ENCODE results near the gene MAP3K1.
"Not testable (repeated sequence)": the region's sequence is repeated elsewhere in the genome, so short reads cannot be mapped to it uniquely, and the experiment has no call there.

Gene MAP3K1

DNA sequence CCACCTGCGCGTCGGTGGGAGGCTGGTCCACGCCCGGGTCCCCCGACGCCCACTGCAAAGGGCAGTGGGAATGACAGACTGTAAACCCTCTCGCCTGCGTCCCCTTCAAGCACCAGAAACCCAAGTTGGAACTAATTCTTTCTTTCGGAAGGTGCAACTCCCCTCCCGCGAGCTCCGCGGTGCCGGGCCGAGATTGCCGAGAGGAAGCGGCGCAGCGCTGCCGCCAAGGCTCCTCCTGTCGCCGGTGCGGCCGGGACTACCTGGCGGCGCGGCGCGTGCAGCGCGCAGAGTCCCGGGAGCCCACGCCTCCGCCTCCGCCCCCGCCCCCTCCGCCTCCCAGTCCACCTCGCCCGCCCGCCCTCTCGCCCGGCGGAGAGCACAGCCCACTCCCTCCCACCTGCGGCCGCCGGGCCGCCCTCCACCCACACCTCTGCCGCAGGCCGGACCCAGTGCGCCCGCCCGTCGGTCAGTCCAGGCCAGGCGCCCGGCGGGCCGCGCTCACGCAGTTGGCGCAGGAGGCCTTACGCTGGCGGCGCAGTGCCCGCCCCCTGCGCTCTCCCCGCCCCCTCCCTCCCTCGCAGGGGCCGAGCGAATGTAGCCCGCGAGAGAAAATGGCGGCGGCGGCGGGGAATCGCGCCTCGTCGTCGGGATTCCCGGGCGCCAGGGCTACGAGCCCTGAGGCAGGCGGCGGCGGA, at the start of gene MAP3K1:
TSS of gene MAP3K1 (plus strand) at position 587 of the 695 bp plus-strand sequence. CDS start at position 612, 25 bp downstream.
- peak; percentile 86 for DNase-seq

DNA sequence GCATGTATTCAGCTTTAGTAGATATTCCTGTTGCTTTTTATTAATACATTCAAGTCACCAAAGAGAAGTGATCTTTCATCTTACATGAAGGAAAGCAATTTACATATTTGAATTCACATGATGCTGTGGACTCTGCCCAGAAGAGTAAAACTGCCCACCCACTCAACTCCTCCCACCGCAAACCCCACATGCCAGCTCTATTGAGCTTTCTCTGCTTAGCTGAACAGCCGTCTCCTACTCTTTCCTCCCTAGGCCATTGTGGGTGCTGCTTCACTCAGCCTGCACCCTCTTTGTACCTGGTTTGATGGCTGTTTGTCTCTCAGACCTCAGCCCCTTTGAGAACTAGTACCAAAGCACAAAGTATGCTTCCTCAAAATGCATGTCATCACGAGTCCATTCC, 48.4 kb upstream of the MAP3K1 start:
- no peak for DNase-seq

DNA sequence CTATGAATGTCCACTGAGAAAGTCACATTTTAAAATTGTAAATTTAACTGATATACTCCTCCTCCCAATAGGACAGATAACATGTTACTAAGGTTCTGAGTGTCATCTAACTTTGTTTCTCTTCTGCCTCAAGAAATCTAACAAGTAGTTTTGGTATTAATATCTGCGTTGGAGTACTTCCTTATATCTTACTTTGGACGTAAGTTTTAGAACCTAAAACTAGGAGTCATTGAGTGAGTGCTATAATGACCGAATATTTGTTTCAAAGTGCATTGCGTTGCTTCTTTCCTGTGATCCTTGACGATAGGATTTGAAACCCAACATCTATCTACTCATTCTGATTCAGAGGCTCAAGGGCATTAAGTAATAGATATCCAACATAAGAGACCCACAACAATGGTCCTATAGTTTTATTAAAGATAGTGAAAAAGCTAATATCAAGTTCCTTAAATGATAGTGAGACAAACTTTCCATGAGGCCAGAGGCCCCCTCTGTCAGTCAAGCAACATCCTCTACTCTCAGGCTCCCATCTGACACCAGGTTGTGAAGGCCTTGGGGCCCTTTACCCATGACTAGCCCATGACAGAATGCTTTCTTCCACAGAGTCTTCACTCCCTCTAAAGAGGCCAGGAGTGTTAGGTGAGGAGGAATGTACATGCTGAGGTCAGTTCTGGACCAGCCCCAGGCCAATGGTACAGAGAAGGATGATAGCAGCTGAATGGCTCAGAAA, 45.3 kb upstream of the MAP3K1 start:
- DNase-seq, result peak; percentile 51

DNA sequence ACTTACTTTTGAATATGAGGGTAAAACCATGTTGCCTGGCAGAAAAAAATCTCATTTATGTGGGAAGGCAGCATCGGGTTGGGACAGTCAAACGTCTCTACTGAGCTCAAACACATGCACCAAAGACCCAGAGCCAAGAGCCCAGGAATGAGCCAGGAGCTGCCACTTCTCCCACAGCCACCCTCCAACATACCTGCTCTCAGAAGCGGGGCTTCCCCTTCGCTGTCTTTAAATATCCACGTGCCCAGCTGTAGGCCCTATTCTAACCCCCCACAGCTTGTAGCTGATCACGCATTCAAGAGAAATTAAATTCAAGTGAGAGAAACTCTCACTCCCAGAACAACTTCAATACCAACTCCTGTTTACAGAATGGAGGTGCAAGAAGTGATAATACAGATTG, 42.6 kb upstream of the MAP3K1 start:
- DNase-seq, result no peak

DNA sequence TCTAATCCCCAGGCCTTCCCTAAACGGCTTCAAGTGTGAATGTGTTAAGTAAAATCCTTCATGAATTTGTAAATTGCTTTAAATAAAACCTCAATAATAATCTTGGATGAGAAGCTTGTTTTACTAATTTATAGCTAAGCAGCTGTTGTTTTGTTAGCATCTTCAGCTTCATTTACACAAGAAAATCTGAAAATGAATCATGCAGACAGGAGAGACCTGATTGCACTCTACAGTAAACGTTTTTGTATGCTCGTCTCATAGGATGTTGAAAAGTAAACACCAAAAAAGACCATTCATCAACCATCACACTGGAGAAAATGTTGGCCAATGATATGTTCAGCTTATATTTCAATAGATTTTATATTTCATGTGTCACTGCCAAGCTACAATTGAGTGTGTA, 40.4 kb upstream of the MAP3K1 start:
- no peak for DNase-seq

DNA sequence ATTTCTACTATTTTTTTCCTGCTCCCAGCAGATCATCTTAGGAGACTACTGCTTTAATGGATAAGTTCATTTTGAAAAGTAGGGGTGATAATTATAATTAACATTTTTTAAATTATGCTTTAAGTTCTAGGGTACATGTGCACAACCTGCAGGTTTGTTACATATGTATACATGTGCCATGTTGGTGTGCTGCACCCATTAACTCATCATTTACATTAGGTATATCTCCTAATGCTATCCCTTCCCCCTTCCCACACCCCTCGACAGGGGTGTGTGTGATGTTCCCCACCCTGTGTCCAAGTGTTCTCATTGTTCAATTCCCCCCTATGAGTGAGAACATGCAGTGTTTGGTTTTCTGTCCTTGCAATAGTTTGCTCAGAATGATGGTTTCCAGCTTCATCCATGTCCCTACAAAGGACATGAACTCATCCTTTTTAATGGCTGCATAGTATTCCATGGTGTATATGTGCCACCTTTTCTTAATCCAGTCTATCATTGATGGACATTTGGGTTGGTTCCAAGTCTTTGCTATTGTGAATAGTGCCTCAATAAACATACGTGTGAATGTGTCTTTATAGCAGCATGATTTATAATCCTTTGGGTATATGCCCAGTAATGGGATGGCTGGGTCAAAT, 39.0 kb upstream of the MAP3K1 start:
- not testable (repeated sequence) for DNase-seq

DNA sequence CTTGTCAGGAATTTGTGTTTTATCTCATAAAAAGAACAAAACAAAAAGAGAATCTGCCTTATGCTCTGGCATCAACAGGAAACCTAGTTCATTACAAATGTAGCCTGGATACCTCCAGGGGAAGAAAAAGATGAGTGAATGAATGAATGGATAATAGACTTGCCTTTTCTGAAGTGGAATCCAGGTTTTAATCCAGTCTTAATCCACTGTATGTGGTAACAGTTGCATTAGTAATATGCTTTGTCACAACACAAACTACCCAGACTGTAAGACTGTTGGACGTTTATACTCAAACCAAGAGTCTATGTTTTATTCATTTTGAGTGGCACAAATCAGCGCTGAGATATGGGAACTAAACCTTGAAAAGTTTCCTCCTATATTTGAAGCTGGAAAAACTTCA, 32.1 kb upstream of the MAP3K1 start:
- DNase-seq, result no peak

DNA sequence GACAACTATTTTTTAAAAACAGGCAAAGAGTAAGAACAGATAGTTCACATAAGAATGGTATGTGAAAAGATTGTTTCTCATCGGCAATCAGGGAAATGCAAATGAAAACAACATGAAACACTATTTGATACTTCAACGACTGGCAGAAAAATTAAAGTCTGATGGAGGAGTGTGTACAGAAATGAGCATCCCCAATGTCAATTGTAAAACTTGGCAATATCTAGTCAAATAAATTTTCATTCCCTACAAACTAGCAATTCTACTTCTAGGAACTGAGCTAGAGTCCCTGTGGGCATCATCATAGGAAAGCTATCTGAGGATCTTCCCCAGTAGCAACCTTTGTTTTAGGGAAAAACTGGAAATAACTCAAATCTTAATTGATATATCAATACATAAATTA, 29.0 kb upstream of the MAP3K1 start:
- no peak for DNase-seq

DNA sequence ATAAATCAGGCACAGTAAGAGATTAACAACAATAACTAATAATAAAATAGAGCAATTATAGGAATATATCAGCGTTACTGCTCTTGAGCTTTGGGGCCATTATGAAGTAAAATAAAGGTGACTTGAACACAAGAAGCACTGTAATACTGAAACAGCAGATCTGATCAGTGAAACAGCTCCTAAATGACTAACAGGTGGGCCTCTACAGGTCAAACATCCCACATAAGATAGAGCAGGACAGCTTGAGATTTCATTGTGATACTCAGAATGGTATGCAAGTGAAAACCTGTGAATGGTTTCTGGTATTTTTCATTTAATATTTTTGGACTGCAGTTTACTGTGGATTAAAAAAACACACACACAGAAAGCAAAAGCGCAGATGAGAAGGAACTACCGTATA, 24.0 kb upstream of the MAP3K1 start:
- DNase-seq, result no peak

DNA sequence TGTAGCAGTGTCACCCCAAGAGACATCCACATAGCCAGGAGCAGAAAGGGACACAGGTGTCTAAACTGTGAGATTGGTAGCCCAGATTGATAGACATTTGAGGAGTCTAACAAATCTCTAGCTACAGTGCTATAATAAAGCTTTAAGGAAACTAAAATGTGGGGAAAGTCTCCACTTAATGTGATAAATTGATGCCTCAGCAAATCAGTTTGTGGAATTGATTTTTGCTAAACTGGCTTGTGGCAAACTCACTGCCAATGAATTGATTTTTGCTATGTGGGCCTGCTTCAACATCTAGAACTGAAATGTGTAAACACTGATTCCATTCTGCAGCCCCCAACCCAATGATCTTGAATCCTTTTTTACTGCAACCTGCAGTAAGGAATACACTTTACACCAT, 16.8 kb upstream of the MAP3K1 start:
- DNase-seq, result no peak

DNA sequence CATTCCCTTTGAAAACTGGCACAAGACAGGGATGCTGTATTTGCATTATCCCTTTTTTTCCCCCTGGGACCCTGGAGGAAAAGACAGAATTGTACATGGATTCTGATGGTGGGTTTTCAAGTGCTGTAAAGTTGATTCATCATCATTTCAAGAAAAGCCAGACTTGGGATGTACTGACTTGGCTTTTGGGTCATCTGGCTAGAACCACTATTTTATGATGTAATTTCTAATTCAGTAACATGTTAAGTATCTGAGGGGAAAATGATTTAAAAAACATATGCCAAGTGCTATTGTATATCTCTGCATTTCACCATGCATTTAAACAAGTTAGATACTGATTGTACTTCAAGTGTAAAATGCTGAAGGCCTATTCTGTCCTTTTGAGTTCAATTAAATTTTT, 15.2 kb upstream of the MAP3K1 start:
- no peak for DNase-seq

DNA sequence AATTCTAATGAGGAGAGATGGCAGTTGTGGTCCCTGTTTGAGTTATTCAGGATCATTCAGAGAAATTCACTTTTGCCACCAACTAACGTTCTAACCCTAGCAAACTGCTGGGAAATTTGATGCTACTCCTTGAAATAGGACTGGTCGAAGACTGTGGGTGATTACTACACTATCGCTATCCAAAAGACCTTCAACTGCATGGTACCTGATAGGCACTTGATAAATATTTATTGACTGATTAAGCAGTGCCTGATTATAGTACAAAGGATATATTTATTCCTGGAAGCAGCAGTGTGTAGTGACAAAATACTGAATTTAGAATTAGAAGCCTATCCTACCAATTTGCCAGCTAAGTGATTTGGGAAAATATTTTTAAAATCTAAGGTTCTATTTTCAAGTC, 14.1 kb upstream of the MAP3K1 start:
- no peak for DNase-seq

DNA sequence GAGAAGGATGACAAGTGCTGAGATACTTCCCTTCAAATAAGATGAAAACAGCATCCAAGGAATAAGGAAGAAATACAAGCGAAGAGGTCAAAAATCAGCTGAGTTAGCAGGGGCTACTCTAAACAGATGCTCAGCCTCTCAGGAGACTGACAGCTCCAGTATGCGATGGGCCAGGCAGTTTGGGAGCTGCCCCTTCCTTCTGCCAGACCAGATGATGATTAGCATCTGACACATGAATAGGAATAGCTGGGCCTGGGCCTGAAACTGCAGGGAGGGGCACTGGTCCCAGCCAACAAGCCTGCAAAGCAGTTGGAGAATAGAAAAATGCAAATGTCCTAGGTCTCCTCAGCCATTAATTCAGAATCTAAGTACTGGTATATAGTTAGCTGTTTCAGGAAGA, 13.1 kb upstream of the MAP3K1 start:
- DNase-seq, result no peak

DNA sequence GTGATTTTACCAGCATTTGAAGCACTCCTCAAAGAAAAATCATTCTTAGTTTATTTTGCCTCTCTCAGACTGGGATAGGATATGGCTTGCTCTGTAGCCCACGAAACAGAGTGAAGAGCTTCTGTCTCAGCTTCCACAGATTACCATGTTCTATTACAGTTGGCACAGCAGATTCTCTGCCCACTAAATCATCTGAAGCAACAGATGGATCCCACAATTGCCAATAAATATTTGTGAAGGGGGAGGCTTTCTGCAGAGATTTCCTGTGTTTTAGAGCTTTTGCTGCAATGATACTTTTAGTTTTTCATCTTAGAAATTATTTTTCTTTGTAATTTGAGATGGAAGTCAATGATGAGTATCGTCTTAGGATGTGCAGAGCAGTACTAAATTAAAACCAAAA, 12.3 kb upstream of the MAP3K1 start:
- DNase-seq, result no peak

DNA sequence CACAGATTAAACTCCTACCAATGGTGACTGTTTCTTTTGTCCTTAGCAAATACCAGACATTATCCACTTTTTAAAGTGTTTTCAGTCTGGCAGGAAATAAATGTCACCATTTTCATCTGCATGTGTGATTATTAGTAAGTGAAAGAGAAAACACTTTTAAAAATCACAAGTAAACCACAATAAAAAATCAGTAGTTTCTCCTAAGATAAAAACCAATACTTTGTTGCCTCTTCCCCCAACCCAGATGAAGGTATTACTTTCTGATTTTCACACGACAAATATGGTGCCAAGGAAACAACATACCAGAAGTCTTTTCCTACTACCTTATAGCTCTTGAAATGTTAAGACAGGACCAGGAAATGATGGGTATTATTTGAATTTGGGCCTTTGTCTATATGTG, 11.5 kb upstream of the MAP3K1 start:
- no peak for DNase-seq

DNA sequence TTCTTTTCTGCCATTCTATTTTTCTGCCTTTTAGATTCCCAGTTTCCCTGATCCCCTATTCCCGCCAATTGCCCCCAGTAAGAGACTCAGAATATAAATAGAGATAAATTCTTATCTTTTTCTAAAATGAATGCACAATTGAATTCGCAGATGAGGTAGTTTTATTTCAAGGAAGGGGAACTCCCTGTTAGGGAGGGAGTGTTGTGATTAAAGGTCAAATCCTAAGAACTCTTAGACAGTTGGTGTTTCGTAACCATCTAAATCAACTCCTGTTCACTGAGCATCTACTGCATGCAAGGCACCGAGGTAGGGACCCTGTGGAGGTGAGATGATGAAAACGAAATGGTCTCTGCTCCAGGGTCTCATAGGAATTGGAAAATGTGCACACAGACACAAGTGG, 7.7 kb upstream of the MAP3K1 start:
- peak; percentile 51 for DNase-seq

DNA sequence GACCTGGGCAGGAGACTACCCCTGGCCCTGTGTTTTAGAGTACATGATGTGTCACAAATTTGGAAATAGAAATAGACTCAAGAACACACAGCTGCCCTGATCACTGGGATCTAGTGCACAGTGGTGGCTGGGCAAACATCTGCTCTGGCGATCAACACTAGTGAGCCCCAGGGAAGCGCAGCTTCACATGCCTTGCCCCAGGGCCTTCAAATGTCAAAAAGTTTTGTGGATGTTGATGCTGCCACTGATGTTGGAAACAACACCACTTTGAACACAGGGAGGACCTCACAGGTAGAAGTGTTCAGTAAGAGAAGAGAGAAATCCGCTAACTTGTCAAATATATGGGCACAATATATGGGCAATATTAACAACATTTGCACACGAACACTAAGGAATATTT, 7.1 kb upstream of the MAP3K1 start:
- DNase-seq, result no peak

DNA sequence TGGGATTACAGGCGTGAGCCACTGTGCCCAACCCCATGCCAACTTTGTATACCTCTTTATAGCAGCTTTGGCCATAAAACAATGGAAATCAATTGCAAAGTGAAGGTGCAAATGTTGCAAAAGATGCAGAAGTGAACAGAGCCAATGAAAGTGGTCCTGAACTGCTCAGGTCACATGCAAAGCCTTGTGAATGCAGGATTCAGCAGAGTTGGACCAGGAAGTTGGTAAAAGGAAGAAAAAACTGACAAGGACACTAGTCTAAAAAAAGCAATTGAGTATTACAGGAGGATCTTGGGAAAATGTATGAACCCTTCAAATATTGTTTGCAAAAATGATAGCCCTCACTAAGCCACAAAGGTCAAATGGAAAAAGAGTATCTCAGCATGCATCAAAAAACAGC, 4.5 kb upstream of the MAP3K1 start:
- DNase-seq, result no peak

DNA sequence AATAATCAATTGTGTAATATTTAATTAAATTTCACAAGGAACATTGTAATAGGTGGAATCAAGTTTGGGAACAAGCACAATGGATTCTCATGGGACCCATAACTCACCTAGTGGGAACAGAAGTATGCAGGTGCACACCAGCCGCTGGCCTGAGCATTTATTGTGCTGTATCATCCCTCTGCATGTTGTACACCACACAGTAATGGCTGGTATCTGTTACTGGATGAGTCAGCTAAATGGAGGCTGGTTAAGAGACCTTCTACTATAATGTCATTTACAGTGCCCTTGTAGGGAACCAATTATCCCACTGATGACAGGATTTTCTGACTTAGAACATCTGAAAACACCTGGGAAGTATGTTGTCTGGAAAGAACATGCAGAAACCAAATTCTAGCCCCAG, 3.2 kb upstream of the MAP3K1 start:
- no peak for DNase-seq

DNA sequence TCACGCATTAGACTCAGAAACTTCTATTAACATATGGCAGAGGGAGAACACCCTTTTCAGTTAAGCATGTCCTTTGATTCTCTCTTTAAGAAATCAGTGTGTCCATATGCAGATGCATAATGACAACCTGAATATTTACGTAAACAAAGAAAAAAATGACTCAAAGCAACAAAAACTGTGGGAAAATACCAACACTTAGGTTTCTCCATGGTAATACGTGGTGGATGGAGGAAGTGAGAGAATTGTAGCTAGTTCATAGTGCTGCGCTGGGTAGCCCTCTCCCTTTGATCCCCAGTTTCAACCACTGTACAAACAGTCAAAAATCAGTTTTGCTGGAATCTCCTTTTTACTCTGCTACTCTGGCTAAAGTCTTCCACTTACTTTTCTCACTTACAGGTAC, 2.0 kb upstream of the MAP3K1 start:
- peak; percentile 81 for DNase-seq

DNA sequence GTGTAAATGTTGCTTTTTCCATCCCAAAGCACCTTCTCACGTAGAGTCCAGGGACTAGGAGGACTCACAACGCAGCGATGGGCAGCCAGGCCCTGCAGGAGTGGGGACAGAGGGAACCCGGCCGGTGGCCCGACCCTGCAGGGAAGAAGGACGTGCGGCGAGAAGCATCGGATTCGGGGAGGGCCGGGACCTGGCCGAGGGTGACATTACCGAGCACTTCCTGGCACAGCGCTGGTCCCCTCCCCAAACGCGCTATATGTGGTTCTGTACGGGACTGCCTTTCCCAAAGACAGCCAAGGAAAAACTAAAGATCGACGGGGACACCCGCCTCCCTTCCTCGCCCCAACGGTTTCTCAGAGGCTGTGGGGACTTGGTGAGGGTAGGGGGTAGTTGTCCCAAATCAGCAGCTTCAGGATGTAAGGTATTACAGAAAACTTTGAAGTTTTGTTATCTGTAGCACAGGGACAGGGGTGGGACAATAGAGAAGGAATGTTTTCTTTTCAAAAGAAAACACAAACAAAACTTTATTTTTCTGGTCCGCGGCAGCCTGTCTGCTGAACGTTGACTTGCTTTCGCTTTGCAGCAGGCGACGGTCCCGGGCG, 887 bp upstream of the MAP3K1 start:
- DNase-seq, result peak; percentile 69

DNA sequence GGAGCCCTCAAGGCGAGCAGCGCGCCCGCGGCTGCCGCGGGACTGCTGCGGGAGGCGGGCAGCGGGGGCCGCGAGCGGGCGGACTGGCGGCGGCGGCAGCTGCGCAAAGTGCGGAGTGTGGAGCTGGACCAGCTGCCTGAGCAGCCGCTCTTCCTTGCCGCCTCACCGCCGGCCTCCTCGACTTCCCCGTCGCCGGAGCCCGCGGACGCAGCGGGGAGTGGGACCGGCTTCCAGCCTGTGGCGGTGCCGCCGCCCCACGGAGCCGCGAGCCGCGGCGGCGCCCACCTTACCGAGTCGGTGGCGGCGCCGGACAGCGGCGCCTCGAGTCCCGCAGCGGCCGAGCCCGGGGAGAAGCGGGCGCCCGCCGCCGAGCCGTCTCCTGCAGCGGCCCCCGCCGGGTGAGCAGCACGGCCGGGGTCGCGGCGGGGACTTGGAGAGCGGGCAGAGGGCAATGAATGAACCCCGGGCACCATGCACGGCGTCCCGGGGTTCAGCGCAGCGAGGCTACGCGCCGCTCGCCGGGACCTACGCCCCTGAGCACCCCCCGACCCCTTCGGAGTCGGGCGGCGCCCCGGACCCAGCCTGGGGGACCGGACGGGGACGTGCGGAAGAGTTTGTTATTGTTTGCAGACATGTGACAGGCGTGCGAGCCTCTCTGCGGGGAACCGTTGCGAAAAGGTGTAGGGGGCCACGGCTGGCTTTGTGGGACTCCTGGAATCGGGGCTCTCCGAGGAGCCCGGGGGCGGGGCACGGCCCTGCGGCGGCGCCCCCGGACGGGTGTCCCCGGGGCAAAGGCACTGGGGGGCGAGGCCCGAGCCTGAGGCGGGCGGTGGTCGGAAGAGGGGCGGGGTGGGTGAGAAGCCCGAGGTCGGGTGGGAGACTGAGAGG, 553 bp downstream of the MAP3K1 start:
- peak; percentile 67 for DNase-seq

DNA sequence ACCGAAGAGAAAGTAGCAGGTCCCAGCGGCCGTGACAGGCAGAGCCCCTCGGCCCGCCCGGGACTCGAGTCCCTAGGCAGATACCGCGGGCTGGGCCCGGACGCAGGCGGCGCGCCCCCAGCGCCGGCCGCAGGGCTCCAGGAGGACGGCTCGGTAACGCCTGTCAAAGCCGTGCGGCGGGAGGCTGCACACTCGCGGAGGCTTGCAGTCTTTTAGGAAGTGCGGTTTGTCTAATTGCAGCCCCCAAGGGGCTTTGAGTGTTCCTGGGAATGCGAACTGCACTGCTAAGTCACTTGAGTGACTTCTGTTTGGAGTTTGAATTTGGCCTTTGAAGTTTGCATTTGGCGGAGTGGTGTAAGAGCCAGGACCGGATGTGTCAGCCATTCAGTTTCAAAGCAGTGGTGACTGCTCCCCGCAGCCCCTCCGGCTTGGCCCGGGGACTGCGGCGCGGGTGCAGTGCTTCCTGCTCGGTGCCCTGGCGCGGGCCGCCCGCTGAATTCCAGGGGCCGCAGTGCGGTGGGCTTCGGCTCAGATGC, 1.3 kb downstream of the MAP3K1 start:
- peak; percentile 74 for DNase-seq
